Esophagus squamous epithelium (tissue), 5 donors: ENCODE data around the gene RAP1B. TPM values are rescaled to one million over a fixed set of nuclear protein-coding genes. Genes with fewer than 3 reads are reported as not detected.
"Not testable (repeated sequence)": the region's sequence is repeated elsewhere in the genome, so short reads cannot be mapped to it uniquely, and the experiment has no call there.

ENCODE experiments used
- DNase-seq: peaks from one replicate; lab custom pipeline; 2025; lab: John Stamatoyannopoulos, UW
- H3K27ac ChIP-seq, 4 donors: fragments of 200-600 bp; sonication (generic); one replicate each; pipeline ENCODE4 v1.5.1; 2016 to 2019; ENCODE audit warnings: mild to moderate bottlenecking in 1 of 4
- H3K27me3 ChIP-seq, 4 donors: fragments of 200-600 bp; sonication (generic); 1 replicate in 3 of 4; 2 replicates in 1 of 4; pipeline versions ENCODE4 v1.5.1 to v1.6.0; 2017 to 2021; ENCODE audit warnings: antibody characterized with exemption in 1 of 4
- H3K36me3 ChIP-seq, 3 donors: fragments of 200-600 bp; sonication (generic); one replicate each; pipeline ENCODE4 v1.5.1; 2016 to 2019
- H3K4me1 ChIP-seq, 3 donors: fragments of 200-600 bp; sonication (generic); one replicate each; pipeline ENCODE4 v1.5.1; 2017 to 2019
- H3K4me3 ChIP-seq, 4 donors: fragments of 200-600 bp; sonication (generic); 1 replicate in 3 of 4; 2 replicates in 1 of 4; pipeline ENCODE4 v1.5.1; 2016 to 2019; ENCODE audit warnings: mild to moderate bottlenecking in 2 of 4, moderate library complexity in 1 of 4
- H3K9me3 ChIP-seq, 3 donors: fragments of 200-600 bp; sonication (generic); one replicate each; pipeline ENCODE4 v1.5.1; 2016 to 2019
- CTCF ChIP-seq, 6 experiments: fragments of 450-650 bp in 4 of 6; fragments of 200-600 bp in 2 of 6; sonication (generic) in 2 of 6; IDR thresholded peaks; one replicate each; pipeline ENCODE4 v1.5.1; 2016 to 2019; ENCODE audit warnings: antibody characterized with exemption in 6 of 6, mild to moderate bottlenecking in 4 of 6, moderate library complexity in 4 of 6
- POLR2A ChIP-seq, 4 donors: fragments of 450-650 bp; IDR thresholded peaks; one replicate each; pipeline ENCODE4 v1.6.1; 2017; ENCODE audit warnings: antibody characterized with exemption in 4 of 4, mild to moderate bottlenecking in 4 of 4, moderate library complexity in 3 of 4
- WGBS, 2 donors: methylation state at CpG; one replicate each; pipeline ENCODE4 v1.1.5; 2018; 5-methylcytosine and 5-hydroxymethylcytosine counted together
- intact Hi-C: fragments of 100-400 bp; cut with DNase I; formaldehyde crosslinking; loops from one replicate; pipeline ENCODE4 v1.15.0; 2022
- total RNA-seq, 4 donors: library from RNA; depleted of rRNA; stranded (reverse); fragments of >200 nt; gene quantifications; one replicate each; pipeline ENCODE4 v1.1.0, GENCODE V29; 2016
- donor health status: DM: yes; HTN: yes; CAD: no.

RAP1B gene
- total RNA-seq, 4 donors from 2014 or later: 66.9 to 133 (median 120) TPM

GRCh38 chr12:68633614-68634558, 23.2 kb downstream of the RAP1B start:
- no peak overlapping the region for H3K27ac ChIP-seq
- DNase-seq: no peak
- 85% methylated on average over 9 of the region's 9 CpGs for WGBS, 2 donors
- intact Hi-C loops: no loop called here
- H3K36me3 ChIP-seq: no peaks in the 10 kb centered on the region
- TF ChIP-seq POLR2A (IDR thresholded peaks at IDR 0.05) (no peak), CTCF (IDR thresholded peaks at IDR 0.05) (no peak)
- H3K4me1 ChIP-seq: peaks cover 9 to 97% (median 60%) of the 10 kb centered on the region in 3 donors
- H3K9me3 ChIP-seq: no peaks in the 10 kb centered on the region
- no peaks in the 10 kb centered on the region for H3K27me3 ChIP-seq
- H3K4me3 ChIP-seq: no peak overlapping the region

GRCh38 chr12:68636268-68636667, 25.6 kb downstream of the RAP1B start:
- Histone ChIP-seq H3K36me3 (no peaks in the 10 kb centered on the region), H3K9me3 (no peaks in the 10 kb centered on the region), H3K27me3 (no peaks in the 10 kb centered on the region), H3K4me1 (peaks cover 0 to 98% (median 55%) of the 10 kb centered on the region in 3 donors), H3K4me3 (no peak overlapping the region), H3K27ac (no peak overlapping the region)
- DNase-seq: no peak
- WGBS, 2 donors: 13 to 37% methylated on average over 2 of the region's 2 CpGs
- TF ChIP-seq CTCF (IDR thresholded peaks at IDR 0.05) (no peak), POLR2A (IDR thresholded peaks at IDR 0.05) (no peak)
- intact Hi-C loops: no loop called here

- H3K27ac ChIP-seq, H3K9me3 ChIP-seq, DNase-seq, intact Hi-C loops, H3K36me3 ChIP-seq, H3K27me3 ChIP-seq, H3K4me3 ChIP-seq: not testable (repeated sequence)
- peaks cover 0 to 96% (median 46%) of the 10 kb centered on the region in 3 donors for H3K4me1 ChIP-seq
- WGBS, 2 donors: 90 to 100% methylated on average over 3 of the region's 3 CpGs
Measured at GRCh38 chr12:68637439-68637838, 26.7 kb downstream of the RAP1B start.

- intact Hi-C loops: no loop called here
- TF ChIP-seq POLR2A (IDR thresholded peaks at IDR 0.05) (no peak), CTCF (IDR thresholded peaks at IDR 0.05) (no peak)
- 73 to 78% methylated on average over 3 of the region's 3 CpGs for WGBS, 2 donors
- Histone ChIP-seq H3K27ac (no peak overlapping the region), H3K4me1 (peaks cover 0 to 89% (median 46%) of the 10 kb centered on the region in 3 donors), H3K9me3 (no peaks in the 10 kb centered on the region), H3K27me3 (no peaks in the 10 kb centered on the region), H3K4me3 (no peak overlapping the region), H3K36me3 (peaks cover 0 to 6% (median 0%) of the 10 kb centered on the region in 3 donors)
- DNase-seq: no peak
Measured at GRCh38 chr12:68638171-68638570, 27.5 kb downstream of the RAP1B start.

- Histone ChIP-seq H3K4me3 (no peak overlapping the region), H3K9me3 (no peaks in the 10 kb centered on the region), H3K27ac (no peak overlapping the region), H3K27me3 (no peaks in the 10 kb centered on the region), H3K36me3 (peaks cover 0 to 6% (median 0%) of the 10 kb centered on the region in 3 donors), H3K4me1 (peaks cover 0 to 82% (median 41%) of the 10 kb centered on the region in 3 donors)
- TF ChIP-seq CTCF (IDR thresholded peaks at IDR 0.05) (no peak), POLR2A (IDR thresholded peaks at IDR 0.05) (no peak)
- WGBS, 2 donors: 69 to 75% methylated on average over 12 of the region's 12 CpGs
- DNase-seq: no peak
- intact Hi-C loops: no loop called here
Measured at GRCh38 chr12:68638721-68639395, 28.2 kb downstream of the RAP1B start.
